ENCODE measurements around the gene YLPM1. TPM values are rescaled to one million over a fixed set of nuclear protein-coding genes. Genes with fewer than 3 reads are reported as not detected.
"Not testable (repeated sequence)": the region's sequence is repeated elsewhere in the genome, so short reads cannot be mapped to it uniquely, and the experiment has no call there.

Gene YLPM1, protein sequence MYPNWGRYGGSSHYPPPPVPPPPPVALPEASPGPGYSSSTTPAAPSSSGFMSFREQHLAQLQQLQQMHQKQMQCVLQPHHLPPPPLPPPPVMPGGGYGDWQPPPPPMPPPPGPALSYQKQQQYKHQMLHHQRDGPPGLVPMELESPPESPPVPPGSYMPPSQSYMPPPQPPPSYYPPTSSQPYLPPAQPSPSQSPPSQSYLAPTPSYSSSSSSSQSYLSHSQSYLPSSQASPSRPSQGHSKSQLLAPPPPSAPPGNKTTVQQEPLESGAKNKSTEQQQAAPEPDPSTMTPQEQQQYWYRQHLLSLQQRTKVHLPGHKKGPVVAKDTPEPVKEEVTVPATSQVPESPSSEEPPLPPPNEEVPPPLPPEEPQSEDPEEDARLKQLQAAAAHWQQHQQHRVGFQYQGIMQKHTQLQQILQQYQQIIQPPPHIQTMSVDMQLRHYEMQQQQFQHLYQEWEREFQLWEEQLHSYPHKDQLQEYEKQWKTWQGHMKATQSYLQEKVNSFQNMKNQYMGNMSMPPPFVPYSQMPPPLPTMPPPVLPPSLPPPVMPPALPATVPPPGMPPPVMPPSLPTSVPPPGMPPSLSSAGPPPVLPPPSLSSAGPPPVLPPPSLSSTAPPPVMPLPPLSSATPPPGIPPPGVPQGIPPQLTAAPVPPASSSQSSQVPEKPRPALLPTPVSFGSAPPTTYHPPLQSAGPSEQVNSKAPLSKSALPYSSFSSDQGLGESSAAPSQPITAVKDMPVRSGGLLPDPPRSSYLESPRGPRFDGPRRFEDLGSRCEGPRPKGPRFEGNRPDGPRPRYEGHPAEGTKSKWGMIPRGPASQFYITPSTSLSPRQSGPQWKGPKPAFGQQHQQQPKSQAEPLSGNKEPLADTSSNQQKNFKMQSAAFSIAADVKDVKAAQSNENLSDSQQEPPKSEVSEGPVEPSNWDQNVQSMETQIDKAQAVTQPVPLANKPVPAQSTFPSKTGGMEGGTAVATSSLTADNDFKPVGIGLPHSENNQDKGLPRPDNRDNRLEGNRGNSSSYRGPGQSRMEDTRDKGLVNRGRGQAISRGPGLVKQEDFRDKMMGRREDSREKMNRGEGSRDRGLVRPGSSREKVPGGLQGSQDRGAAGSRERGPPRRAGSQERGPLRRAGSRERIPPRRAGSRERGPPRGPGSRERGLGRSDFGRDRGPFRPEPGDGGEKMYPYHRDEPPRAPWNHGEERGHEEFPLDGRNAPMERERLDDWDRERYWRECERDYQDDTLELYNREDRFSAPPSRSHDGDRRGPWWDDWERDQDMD (N-terminal part only)
- 128 TPM for polyA plus RNA-seq (ENCODE audit: insufficient read length)
- long read RNA-seq, donor 1, transcript YLPM1-204 (2 exons, 2,085 nt): major isoform, 6 of 44 reads
- long read RNA-seq, donor 1, partial matches to known transcripts: 38 of 44 reads
- long read RNA-seq, donor 1, other reads (novel, unspliced or antisense): 0 of 44 reads
- long read RNA-seq, donor 2, transcript YLPM1-204 (2 exons, 2,085 nt): major isoform, 8 of 36 reads
- long read RNA-seq, donor 2, partial matches to known transcripts: 28 of 36 reads
- long read RNA-seq, donor 2, other reads (novel, unspliced or antisense): 0 of 36 reads
- long read RNA-seq, donor 3, transcript YLPM1-204 (2 exons, 2,085 nt): major isoform, 14 of 32 reads
- long read RNA-seq, donor 3, partial matches to known transcripts: 17 of 32 reads
- long read RNA-seq, donor 3, other reads (novel, unspliced or antisense): 0 of 32 reads
- long read RNA-seq, donor 4, partial matches to known transcripts: 0 of 1 reads
- long read RNA-seq, donor 4, other reads (novel, unspliced or antisense): 0 of 1 reads
- long read RNA-seq, donor 5, transcript YLPM1-204 (2 exons, 2,085 nt): major isoform, 7 of 27 reads
- long read RNA-seq, donor 5, partial matches to known transcripts: 20 of 27 reads
- long read RNA-seq, donor 5, other reads (novel, unspliced or antisense): 0 of 27 reads
- long read RNA-seq, donor 6, partial matches to known transcripts: 25 of 26 reads
- long read RNA-seq, donor 6, other reads (novel, unspliced or antisense): 0 of 26 reads
- long read RNA-seq, donor 7, transcript YLPM1-204 (2 exons, 2,085 nt): major isoform, 7 of 17 reads
- long read RNA-seq, donor 7, partial matches to known transcripts: 10 of 17 reads
- long read RNA-seq, donor 7, other reads (novel, unspliced or antisense): 0 of 17 reads
- long read RNA-seq, donor 8, partial matches to known transcripts: 7 of 8 reads
- long read RNA-seq, donor 8, other reads (novel, unspliced or antisense): 0 of 8 reads

- DNase-seq: peak; percentile 95
These were observed at the start of gene YLPM1 for GRCh38 chr14:74762917-74763802. Gene YLPM1, plus strand, starts transcription at chr14:74763316. Its CDS starts 174 bp downstream, at chr14:74763490.

DNA sequence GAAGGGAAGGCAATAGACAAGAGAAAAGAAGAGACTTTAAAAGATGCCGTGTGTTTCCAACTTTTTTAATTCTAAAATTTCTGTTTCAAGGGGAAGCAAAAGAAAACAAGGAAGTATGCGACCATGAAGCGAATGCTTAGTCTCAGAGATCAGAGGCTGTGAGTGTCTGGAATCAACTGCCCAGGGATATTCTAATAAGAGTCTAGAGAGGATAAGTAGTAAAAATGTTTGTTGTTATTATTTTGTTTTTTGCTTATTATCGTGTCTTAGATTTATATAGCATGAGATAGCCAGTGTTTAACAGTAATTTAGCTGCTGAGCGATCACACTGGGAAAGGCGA is 49.8 kb upstream of the YLPM1 start:
- no peak for DNase-seq

DNA sequence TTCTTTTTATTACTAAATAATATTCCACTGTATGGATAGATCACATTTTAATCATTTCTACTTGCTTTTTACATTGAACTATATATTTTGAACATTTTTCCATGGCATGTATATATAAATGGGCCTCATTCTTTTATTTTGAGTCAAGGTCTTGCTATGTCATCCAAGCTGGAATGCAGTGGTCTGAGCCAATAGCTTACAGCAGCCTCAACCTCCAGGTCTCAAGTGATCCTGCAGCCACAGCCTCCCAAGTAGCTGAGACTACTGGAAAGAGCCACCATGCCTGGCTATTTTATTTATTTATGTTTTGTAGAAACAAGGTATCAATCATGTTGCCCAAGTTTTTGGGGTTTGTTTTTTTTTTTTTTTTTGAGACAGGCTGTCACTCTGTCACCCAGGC is 42.6 kb upstream of the YLPM1 start:
- DNase-seq: no peak

GRCh38 chr14:74723134-74723533 is 40.0 kb upstream of the YLPM1 start:
- no peak for DNase-seq

DNA sequence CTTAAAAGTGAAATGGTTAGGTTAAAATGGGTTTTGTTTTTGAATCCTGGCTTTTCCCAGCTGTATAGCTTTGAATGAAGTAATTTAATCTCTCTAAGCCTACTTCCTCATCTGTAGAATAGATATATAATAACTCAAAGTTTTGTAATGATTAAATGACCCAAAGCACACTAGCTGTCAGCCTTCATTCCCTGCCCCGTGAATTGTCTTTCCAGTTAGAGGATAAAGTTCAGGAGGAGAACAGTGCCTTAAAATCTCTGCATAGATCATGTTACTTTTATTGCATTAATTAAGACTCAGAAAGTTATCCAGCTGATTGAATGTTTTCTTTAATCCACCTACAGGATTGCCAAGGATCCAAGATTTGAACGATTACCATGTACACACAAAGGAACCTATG is 30.7 kb upstream of the YLPM1 start:
- no peak for DNase-seq

- no peak for DNase-seq
These were observed 29.9 kb upstream of the YLPM1 start for GRCh38 chr14:74733221-74733620.

DNA sequence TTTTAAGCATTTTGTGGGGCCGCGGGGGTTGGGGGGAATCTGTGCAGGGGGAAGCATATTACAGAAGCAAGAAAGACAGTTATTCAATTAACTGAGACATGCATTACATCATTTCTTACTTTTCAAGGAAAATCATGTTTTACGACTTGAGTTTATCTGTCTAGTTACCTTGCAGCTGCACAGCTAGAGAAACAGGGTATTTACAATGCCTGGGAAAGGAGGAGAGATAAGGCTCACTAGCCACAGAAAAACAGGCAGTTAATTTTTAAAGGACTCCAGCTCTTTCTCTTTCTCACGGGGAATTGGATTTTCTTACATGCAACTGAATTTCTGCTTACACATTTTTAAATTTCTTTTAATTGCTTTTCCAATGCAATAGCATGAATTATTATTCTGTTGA is 28.0 kb upstream of the YLPM1 start:
- DNase-seq: no peak

GRCh38 chr14:74737753-74738325 is 25.3 kb upstream of the YLPM1 start:
- no peak for DNase-seq

- DNase-seq: no peak
These were observed 23.7 kb upstream of the YLPM1 start for GRCh38 chr14:74739293-74740030.

DNA sequence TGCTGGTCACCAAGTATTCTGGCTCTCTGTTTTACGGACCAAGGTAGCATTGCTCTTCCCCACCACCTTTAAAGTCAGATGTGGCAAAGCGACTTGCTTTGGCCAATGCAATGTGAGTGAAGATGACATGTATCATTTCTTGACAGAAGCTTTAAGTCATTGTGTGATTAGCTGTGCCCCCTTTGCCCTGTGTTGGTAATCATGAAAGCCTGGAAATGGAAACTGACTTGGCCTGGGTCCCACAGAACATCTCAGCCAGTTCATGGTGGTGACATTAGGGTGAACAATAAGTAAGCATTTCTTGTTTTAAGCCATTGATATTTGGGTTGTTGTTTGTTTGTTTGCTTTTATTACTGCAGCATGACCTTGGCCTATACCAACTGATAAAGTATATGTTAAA is 15.9 kb upstream of the YLPM1 start:
- DNase-seq: no peak

DNA sequence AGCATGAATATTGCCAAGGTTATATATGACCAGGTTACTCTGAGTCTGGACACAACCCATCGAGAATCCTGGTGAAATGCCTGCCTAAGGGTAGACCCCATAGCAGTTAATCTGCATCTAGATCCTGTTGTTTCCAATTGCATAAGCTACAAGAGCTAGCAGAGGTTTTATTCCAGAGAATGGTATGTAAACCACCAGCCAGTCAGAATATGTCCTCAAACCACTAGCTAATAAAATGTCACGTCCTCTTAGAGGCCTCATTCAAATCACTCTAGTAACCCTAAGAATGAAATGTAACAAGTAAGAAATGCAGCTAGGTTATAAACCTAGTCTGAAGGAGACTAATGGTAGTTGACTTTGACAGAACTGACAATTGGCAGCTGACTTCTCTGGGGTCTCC is 9.0 kb upstream of the YLPM1 start:
- DNase-seq: no peak

GRCh38 chr14:74754899-74755298 is 8.2 kb upstream of the YLPM1 start:
- no peak for DNase-seq

GRCh38 chr14:74756326-74756725 is 6.8 kb upstream of the YLPM1 start:
- DNase-seq: no peak

- DNase-seq: not testable (repeated sequence)
These were observed 4.6 kb upstream of the YLPM1 start for GRCh38 chr14:74758505-74758904.

DNA sequence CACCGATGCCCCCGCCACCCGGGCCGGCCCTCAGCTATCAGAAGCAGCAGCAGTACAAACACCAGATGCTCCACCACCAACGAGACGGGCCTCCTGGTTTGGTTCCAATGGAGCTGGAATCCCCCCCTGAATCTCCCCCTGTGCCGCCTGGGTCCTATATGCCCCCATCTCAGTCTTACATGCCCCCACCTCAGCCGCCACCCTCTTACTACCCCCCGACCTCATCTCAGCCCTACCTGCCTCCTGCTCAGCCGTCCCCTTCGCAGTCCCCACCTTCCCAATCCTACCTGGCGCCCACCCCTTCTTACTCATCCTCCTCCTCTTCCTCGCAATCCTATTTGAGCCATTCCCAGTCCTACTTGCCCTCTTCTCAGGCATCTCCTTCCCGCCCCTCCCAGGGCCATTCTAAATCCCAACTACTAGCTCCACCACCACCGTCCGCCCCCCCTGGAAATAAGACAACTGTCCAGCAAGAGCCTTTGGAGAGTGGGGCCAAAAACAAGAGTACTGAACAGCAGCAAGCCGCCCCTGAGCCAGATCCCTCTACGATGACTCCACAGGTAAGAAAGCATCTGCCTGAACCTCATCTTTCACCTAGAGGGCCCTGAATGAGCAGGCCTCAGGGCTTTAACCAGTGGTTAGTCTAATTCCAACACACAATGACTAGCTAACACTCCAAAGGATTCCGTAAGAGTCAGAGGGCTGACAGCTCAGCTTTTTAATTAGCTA is 851 bp downstream of the YLPM1 start:
- DNase-seq: peak; percentile 4

DNA sequence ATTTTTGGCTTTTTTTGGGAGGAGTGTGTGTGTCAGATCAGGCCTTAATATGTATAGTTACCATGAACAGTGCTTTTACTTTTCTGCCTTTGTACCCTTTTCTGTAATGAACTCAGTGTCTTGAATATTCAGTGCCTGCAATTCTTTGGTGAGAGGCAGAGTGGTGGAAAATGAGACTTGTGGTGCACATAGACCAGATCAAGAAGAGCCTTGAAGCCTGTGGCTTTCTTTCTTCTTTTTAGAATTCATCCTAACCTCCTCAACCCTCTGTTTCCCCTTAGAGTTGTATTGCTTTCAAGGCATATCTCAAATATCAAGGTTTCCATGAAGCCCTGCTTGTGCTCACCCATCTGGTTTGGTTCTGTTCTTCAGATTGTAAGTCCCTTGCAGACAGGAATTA is 2.6 kb downstream of the YLPM1 start:
- no peak for DNase-seq

GRCh38 chr14:74771399-74771798 is 8.3 kb downstream of the YLPM1 start:
- DNase-seq: no peak

All from left kidney (tissue), 8 donors.